NCI-H128 (cell line): ENCODE measurements around the gene ANXA6.

ENCODE experiments used
- DNase-seq: peaks from one replicate; lab custom pipeline; 2025; ENCODE audit not compliant: unreplicated experiment; lab: John Stamatoyannopoulos, UW

Gene ANXA6

DNA sequence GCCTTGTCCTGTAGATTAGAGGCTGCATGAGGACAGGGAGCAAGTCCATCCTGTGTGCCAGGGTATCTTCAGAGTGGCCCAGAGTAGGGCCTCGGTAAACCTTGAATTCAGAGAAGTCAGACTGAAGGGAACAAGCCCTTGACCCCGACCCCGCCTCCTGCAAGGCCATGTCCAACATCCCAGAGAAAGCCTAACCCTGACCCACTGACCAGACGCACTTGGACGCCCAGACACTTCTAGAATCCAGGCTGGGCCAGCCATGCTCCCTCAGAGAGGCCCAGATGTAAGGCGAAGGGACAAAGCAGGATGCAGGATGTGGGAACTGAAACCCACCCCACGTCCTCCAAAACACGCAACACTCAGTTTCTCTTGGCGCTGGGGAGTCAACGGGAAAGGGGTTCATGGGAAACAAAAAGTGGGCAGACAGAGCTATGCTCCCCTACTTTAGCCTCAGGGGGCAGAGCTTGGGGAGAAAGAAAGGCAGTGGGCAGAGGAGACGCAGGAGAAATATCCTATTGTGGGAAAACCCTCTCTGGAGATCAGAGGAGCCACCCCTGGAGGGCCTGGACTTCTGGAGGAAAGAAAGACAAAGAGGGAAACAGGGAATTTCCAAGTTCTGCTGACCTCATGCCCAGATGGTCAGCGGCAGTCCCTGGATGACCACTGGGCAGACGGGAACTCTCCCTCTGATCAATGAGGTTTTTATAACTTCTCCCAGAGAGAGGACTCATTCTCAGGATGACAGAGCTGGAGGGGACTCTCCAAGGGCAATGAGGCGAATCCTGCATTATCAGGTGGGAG is 89.7 kb downstream of the ANXA6 start:
- no peak for DNase-seq

DNA sequence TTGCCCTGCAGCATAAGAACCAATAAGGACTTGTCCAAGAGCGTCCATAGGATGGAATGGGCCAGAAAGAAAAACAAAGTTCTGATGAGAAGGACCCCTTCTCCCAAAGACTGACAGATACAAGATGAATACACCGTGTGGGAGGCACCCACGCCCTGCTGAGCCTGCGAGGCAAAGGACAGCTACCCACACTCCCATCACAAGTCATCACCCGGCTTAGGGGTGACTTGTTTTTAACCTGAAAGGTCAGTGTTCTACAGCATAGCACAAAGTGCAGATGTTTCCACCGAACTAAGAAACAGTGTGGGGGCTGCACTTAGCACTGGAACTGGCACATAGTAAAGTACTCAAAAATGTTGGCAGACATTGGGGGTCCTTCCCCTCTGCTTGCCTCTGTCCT is 90.7 kb downstream of the ANXA6 start:
- DNase-seq, result no peak

DNA sequence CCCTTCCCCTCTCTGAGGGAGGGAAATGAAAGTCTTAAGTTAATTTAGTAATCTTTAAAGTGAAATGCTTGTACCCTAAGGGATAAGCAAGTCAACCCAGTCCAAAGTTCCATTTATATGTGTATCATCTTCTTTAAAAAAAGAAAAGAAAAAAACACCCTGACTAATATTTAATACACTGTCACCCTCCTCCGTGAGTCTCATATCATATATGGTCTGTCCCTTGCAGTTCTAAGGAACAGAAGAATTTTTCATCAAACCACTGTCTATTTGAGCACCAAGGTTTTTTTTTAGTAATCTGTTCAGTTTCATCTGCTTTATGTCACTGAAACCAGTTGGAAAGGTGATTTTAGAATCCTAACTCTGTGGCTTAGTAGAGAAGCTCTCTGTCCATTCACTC is 92.0 kb downstream of the ANXA6 start:
- DNase-seq, result no peak

DNA sequence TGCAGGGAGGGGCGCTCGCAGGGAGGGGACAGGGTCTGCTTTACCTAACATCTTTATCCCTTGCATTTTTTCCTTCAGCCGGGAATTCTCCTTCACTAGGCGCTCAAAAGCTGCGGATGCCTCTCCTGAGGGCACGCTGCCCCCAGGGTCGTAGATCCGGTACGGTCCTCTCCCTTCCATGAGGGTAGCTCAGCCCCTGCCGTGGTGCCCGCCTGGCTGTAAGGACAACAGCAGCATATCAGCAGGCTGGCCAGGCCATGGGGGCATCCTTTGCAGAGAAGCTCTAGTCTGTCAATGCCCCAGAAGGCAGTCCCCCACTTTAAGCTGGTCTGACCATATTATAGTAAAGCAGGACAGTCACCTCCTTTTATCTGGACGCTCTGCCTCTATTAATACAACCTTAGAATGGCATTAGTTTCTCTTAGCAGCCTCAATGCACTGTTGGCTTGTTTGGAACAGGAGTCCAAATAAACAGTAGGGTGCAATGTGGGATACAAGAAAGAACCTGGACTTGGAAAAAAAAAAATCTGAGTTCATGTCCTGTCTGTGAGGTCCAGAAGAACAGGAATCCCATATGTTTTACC is 92.6 kb downstream of the ANXA6 start:
- DNase-seq, result no peak

DNA sequence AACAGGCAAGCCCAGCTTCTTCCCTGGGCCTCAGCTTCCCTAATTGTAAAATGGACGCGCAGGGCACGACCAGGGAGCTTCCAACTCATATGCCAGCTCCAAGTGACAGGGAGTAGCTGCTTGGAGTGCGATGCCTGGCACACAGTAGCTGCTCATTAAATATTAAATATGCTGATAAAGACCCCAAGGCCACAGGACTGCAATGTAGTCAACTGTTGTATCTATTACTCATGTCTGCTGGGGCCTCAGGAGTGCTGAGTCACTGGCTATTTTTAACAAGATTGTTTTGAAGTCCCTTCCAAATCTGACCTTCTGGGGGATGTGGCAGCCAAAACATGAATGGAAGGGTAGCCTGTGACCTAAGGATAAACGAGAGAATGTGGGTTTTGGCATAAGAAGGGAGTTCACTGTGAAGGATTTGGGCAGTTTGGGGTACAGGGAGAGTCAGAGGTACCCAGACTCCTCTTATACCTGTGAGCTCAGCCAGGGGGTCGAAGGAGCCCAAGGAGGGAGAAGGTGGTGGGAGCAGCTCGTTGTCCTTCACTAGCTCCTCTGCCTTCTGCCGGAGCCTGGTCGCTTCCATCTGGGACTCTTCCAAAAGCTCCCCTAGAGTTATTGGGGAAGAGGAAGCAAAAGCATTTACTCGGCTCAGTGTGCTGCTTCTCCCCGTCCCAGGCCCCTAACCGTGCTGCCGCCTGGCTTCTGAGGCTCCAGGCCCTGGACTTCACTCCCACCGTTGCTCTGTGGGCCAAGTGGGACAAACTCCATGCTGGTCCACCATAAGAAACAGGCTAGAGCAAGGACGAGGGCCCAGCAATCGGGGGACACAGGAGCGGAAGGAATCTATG is 94.2 kb downstream of the ANXA6 start:
- DNase-seq, result no peak

DNA sequence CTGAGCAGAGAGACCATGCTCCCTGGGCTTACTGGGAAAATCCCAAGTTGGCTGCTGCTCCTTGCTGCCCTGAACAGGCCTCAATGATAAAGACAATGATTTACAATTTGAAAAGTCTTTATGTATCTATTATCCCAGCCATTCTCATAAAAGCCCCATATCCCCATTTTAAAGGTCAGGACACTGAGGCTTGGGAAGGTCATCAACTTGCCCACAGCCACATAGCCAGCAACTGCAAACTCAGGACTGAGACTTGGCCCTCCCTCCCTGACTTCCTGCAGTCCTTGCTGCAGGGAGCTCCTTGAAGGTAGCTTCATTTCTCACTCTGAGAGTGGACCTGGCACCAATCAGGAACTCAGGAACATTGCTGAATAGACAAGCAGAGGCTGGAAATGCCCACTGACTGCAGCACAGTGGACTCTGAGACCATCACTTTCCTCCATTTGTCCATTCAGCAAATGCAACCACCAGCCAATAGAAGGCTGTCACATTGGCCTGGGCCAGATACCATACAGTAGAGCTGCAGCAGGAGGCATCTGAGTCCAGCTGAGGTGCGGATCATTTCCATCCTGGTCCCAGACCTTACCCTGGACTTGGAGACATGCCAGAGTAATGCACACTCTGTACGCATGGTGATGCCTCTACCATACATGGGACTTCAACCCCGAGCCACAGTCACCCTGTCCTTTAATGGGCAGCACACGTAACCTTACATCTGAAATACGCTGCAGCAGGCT is 95.0 kb downstream of the ANXA6 start:
- no peak for DNase-seq

DNA sequence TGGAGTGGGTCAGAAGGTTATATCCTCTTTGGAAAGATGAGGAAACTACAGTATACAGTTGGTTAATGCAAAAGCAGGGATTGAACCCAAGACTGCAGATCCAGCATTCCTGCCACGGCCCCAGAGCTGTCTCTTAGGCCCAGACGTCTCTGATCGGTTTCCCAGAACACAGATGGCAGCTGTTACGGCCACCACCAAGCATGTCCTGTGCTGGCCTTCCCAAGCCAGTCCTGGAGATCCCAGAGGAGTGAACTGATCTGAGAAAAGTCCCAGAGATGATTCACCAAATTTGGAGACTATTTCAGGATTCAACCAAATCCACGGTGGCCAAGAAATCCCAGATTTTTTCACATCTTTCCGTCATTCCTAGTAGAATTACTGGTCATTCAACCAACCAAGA is 96.8 kb downstream of the ANXA6 start:
- DNase-seq, result no peak

DNA sequence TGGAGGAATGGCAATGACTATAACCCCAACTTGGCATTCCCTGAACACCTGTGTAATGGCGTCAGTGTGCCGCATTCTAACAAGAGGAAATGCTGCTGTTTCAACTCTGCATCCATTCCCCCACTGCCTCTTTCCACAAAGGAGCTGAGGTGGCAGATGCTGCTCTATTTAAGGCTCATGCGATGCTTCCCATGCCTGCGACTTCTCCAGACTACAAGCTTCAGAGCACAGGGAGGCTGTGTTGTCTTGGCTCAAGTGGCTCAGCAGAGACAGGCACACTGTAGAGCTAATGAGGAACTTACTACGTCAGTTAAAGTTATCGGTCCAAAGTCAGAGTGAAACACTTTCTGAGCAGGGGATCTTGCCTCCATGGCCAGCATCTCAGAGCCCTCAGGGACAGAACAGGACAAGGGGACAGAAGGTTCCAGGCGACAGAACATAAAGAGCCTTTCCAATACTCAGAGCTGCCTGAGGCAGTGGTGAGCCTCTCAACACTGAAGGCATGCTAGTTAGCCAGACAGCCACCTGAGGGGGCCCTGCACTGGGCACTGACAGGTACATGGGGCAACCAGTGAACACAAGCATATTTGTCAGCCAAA is 98.6 kb downstream of the ANXA6 start:
- no peak for DNase-seq

DNA sequence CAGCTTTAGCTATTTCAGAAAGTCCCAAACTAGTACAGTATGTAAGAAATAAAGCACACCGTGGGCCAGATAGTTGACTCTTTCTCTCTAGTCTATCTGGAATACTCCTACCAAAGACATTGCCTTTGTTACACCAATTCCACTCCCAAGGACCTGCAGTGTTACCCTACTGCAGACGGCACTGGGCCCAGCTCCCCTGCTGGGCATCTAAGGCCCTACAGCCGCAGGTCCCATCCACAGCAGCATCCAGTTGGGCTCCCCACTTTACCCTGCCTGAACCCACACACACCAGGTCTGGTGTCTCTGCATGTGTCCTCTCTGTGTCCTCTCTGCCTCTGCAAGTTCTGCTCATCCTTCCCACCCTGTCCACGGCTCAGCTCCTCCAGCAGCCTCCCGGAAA is 99.3 kb downstream of the ANXA6 start:
- DNase-seq, result no peak

DNA sequence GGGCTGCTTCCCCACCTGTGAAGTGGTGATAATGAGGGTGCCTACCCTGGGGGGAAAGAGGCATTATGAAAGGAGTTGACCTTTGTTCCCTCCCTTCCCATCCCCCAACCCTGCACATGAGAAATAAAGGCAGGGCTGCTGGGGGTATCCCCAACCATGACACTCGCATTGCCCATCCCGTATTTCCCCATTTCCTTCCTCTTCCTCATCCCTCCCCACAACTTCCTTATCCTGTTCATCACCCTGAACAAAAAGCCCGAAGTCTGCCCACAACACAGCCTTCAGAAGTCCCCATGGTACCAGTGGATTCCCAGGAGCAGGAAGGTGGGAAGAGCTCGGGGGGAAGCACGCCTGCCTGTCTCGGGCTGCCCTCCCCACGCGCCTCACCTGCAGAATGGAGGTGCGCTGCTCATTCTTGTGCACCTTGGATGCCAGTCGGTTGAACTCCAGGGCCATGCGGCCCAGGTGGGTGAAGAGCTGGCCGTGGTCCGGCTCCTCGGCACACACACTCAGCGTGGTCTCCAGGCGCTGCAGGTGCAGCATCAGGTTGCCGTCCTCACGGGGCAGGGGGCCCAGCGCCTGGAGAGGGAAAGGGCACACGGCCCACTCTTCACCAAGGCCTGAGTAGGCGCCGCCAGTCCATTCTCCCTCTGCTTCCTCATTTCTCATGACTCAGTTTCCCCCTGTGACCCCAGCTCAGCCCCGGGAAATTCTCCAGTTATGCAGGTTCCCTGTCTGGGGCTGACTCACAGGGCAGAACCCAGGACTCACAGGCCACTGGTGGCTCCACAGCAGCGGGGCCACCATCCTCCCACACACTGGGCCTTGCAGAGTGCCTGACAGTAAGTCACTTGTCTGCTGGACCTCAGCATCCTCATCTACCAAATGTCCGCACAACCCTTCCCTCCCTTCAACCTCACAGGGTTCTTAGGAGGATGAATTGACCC is 100.9 kb downstream of the ANXA6 start:
- DNase-seq, result no peak

DNA sequence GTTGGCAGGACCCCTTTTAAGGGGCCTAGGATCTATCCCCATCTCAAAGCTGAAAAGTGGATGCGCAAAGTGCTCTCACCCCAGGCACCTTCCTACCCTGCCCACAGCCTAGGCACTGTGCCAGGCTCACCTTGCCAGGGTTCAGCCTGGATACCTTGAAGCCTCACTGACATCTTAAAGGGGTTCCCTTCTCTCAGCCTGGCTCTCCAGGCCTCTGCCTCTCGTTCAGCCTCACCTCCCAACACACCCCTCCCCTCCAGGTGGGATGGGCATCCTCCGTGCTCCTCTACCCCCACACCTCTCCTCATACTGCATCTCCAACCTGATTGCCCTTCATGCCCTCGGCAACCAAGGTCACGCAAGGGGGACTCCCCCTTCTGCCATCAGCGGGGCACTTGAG is 102.2 kb downstream of the ANXA6 start:
- DNase-seq, result no peak

DNA sequence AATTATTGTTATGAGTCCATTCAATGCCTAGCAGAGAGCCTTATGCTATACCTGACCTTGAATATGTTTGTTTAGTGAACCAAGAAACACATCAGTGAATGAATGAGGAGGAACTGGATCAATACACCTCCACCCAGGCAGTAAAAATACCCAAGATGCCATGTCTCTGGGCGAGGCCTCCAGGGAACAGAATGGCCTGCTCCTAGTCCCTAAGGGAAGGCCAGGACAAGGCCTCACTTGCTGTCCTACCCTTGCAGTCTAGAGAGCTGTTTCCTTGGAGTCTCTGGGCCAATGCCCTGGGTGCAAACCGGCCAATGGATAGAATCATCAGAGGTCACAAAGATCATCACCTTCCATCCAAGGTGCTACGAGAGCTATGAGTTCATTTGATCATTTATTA is 102.9 kb downstream of the ANXA6 start:
- no peak for DNase-seq

DNA sequence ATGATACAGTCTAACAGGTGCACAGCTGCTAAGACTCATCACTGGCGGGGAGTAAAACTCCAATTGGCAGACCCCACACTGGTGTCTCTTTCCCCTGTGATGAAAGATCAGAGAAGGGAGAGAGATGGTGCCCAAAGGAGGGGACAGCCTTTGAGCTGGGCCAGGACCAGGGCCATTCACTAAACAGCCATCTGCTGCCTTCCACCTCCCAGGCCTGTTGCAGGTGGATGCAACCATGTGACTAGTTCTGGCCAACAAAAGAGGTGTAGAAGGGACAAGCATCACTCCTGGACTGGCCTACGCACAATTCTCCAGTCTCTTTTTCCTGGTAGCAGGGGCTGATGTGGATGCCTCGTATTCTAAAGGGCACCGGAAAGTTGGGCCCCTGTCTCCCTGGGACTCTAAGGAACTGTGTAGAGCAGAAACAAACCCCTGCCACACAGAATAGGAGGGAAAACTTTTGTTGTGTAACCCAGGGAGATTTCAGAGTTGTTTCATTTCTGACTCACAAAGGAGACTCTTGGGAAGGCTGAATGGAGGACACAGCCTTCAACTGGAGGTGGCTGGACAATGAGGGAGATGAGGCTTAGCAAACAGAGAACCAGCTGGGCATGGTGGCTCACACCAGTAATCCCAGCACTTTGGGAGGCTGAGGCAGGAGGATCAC is 103.7 kb downstream of the ANXA6 start:
- DNase-seq, result no peak

DNA sequence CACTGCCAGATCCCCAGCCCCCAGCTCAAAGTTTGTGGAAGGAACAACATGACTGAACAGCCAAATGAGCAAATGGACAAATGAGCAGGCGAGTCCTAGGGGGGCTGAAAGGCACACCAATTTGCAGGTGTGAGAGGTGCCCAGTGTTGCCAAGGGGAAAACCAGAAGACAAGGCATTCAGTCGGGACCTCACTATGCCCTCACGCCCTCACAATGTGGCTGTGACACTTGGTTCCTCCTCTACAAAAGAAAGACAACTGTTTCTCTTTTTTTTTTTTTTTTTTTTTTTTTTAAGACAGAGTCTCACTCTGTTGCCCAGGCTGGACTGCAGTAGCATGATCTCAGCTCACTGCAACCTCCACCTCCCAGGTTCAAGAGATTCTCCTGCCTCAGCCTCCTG is 104.7 kb downstream of the ANXA6 start:
- DNase-seq, result no peak

DNA sequence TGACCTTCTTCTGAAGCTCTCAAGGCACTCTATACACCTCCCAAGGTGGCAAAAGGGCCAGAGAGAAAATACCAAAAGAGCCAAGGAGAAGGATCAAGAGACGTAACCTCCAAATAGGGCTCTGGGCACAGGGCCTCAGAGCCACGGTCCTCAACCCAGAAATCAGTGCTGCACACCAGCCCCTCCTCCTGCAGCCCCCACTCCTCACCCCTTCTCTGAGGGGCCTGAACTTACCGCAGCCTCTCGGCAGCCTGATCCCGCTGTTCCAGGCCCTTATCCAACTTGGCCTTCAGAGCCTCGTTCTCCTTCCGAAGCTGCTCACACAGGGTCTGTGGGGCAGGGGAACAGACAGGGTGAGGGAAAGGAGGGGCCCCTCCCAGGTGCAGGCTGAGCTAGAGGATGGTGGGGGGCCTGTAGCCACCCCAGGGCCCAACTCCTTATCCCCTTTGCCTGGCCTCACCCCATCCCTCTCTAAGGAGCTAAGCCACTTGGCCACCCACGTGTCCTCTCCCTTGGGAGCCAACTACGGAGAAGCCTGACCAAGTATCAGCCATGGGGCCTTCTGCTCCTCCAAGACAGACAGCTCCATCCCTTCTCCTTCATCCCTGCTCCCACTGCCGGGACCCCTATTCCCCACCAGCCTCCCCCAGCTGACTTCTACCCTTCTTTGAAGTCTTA is 105.5 kb downstream of the ANXA6 start:
- DNase-seq, result no peak

DNA sequence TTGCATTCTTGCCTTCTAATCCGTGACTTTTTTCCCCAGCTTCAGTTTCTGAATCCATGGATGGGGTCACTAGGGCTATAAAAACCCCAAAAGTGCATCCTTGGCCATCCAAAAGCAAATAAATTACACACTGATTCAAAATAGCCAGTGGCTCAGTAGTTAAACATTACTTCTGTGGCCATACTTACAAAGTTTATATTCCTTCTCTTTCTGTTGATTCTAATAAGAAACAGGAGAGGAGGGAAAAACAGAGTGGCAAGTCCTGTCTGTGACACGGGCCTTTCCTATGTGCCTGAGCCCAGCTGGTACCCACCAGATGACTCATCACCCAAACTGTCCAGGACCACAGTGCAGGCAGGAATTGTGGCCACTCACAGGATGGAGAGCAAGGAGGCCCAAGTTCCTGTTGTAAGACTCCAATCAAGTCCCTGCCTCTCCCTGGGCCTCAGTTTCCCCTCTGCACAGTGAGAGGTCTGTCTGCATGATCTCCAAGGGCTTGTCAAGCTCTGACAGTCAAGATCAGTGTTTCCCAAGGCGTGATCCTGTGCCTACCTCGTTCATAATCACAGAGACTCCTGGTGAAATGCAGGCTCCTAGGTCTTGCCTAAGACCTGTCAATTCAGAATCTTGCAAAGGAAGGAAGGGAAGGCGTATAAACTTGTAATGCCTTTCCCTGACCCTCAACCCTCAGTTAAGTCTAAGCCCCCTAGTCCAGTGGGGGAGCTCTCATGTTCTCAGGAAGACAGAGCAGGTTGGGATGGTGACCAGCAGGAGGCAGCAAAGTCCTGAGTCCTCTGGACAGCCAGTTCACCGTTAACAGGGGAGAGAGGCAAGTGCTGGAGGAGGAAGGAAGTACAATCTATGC is 106.3 kb downstream of the ANXA6 start:
- DNase-seq, result no peak
